A673 (cell line): ENCODE results near the gene KCNIP4. TPM values are rescaled to one million over a fixed set of nuclear protein-coding genes. Genes with fewer than 3 reads are reported as not detected.

Experiments used
- BruUV-seq: library from RNA; stranded (reverse); fragments of 400-500 nt; replicated peaks from 2 replicates; lab custom pipeline; 2021; lab: Mats Ljungman, UMichigan
- CTCF ChIA-PET: fragments of 300-600 bp; sonication (Branson Sonifier 250); formaldehyde crosslinking; loops from one replicate; lab custom pipeline; 2022; ENCODE audit warnings: antibody characterized with exemption; lab: Charles Lee
- POLR2A ChIA-PET: fragments of 300-600 bp; sonication (Branson Sonifier 250); formaldehyde crosslinking; loops from one replicate; lab custom pipeline; 2022; ENCODE audit warnings: antibody characterized with exemption; ENCODE audit not compliant: low non-redundant PET; lab: Charles Lee
- DNase-seq: peaks from one replicate; pipeline ENCODE4 v3.0.0-alpha.2; 2015; ENCODE audit warnings: low spot score
- H3K27ac ChIP-seq: fragments of 200-600 bp; sonication (generic); 2 replicates; pipeline ENCODE4 v1.5.1; 2016; ENCODE audit warnings: mixed run types, low read depth, mild to moderate bottlenecking, mixed read lengths, antibody characterized with exemption, low read length; ENCODE audit not compliant: poor library complexity, severe bottlenecking
- H3K27me3 ChIP-seq: fragments of 200-600 bp; sonication (generic); replicated peaks from 2 replicates; pipeline ENCODE4 v1.6.1; 2017; ENCODE audit warnings: mixed run types, low read depth, mild to moderate bottlenecking, mixed read lengths, antibody characterized with exemption, low read length; ENCODE audit not compliant: insufficient read depth, poor library complexity
- H3K36me3 ChIP-seq: fragments of 200-600 bp; sonication (generic); 2 replicates; pipeline ENCODE4 v1.6.1; 2016; ENCODE audit warnings: mixed run types, mild to moderate bottlenecking, mixed read lengths, antibody characterized with exemption, low read length; ENCODE audit not compliant: insufficient read depth, poor library complexity, severe bottlenecking
- H3K4me1 ChIP-seq: fragments of 200-600 bp; sonication (generic); 2 replicates; pipeline ENCODE4 v1.6.1; 2017; ENCODE audit warnings: mixed run types, mild to moderate bottlenecking, mixed read lengths, antibody characterized with exemption, low read length; ENCODE audit not compliant: insufficient read depth, poor library complexity, severe bottlenecking
- H3K4me3 ChIP-seq: fragments of 200-600 bp; sonication (generic); 2 replicates; pipeline ENCODE4 v1.5.1; 2016; ENCODE audit warnings: low read depth, mixed run types, mild to moderate bottlenecking, mixed read lengths, low read length; ENCODE audit not compliant: poor library complexity, severe bottlenecking
- H3K9me3 ChIP-seq: fragments of 200-600 bp; sonication (generic); 2 replicates; pipeline ENCODE4 v1.6.1; 2016; ENCODE audit warnings: mixed run types, low read depth, mild to moderate bottlenecking, mixed read lengths, antibody characterized with exemption, low read length; ENCODE audit not compliant: poor library complexity, severe bottlenecking
- CTCF ChIP-seq: fragments of 300-800, 200-600 bp; sonication (generic); conservative IDR thresholded peaks from 2 replicates; pipeline ENCODE4 v1.5.1; 2017; ENCODE audit warnings: low read depth, mild to moderate bottlenecking, antibody characterized with exemption, low read length, moderate library complexity, mixed read lengths
- EZH2 ChIP-seq: fragments of 200-600 bp; sonication (generic); IDR thresholded peaks from 2 replicates; pipeline ENCODE4 v1.6.1; 2017; ENCODE audit warnings: borderline replicate concordance, low read depth, mild to moderate bottlenecking, mixed read lengths, antibody characterized with exemption, low read length; ENCODE audit not compliant: poor library complexity, severe bottlenecking
- intact Hi-C: fragments of 100-400 bp; cut with micrococcal nuclease; formaldehyde crosslinking; loops from one replicate; pipeline ENCODE4 v1.10.0; 2022; ENCODE audit not compliant: unreplicated experiment
- total RNA-seq: library from RNA; stranded (reverse); gene quantifications from 2 replicates; pipeline ENCODE4 v1.2.3, GENCODE V29; 2021

Gene KCNIP4
- total RNA-seq, 1 experiment from 2014 or later: not detected

DNA sequence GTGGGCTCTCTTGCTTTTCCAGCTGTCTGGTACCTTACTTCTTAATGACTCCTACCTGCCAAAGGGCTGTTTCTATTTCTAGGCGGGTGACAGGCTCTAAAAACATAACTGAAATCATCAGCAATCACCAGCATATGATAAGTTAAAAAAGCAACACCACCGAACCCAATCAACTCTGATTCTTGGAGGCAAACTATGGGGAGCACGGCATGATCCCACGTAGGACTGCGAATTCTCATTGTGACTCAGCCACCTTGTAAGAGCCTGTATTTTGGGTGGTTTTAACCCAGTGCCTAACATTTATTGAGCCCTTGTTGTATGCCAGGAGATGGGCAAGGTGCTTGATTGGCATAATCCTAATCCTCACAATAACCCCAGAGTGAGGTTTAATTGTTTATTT, 1091.5 kb downstream of the KCNIP4 start:
- no peak for DNase-seq
- BruUV-seq: no TSS peak
- Histone ChIP-seq H3K9me3 (no peaks in the 10 kb centered on the region), H3K4me3 (no peak overlapping the region), H3K27ac (no peak overlapping the region), H3K27me3 (no peaks in the 10 kb centered on the region), H3K4me1 (no peaks in the 10 kb centered on the region), H3K36me3 (no peaks in the 10 kb centered on the region)
- TF ChIP-seq CTCF: no peak
- no peak for TF ChIP-seq EZH2
- intact Hi-C loops: no loop called here
- POLR2A ChIA-PET: no interaction called here
- CTCF ChIA-PET: no interaction called here

- Histone ChIP-seq H3K4me3 (no peak overlapping the region), H3K36me3 (no peaks in the 10 kb centered on the region), H3K9me3 (no peaks in the 10 kb centered on the region), H3K4me1 (peaks cover 3% of the 10 kb centered on the region), H3K27me3 (peaks cover 4% of the 10 kb centered on the region), H3K27ac (no peak overlapping the region)
- ChIA-PET POLR2A (no interaction called here), CTCF (no interaction called here)
- no peak for TF ChIP-seq EZH2
- intact Hi-C loops: no loop called here
- no TSS peak for BruUV-seq
- DNase-seq: no peak
These were observed 1101.3 kb downstream of the KCNIP4 start for GRCh38 chr4:20847124-20847747.

GRCh38 chr4:20844311-20844710, 1104.3 kb downstream of the KCNIP4 start:
- Histone ChIP-seq H3K9me3 (no peaks in the 10 kb centered on the region), H3K27me3 (peaks cover 4% of the 10 kb centered on the region), H3K4me3 (no peak overlapping the region), H3K4me1 (peaks cover 8% of the 10 kb centered on the region), H3K36me3 (no peaks in the 10 kb centered on the region), H3K27ac (no peak overlapping the region)
- ChIA-PET CTCF (no interaction called here), POLR2A (no interaction called here)
- DNase-seq: peak; percentile 71
- BruUV-seq: no TSS peak
- TF ChIP-seq CTCF: no peak
- no peak for TF ChIP-seq EZH2
- intact Hi-C loops: no loop called here

GRCh38 chr4:20840648-20841190, 1107.9 kb downstream of the KCNIP4 start:
- peak; percentile 11 for DNase-seq
- ChIA-PET CTCF (no interaction called here), POLR2A (interaction anchor here (0.5 kb wide), 1 partner anchor 377 kb away, joined by 9 read pairs; no protein-coding TSS in a partner anchor)
- Histone ChIP-seq H3K9me3 (no peaks in the 10 kb centered on the region), H3K27me3 (no peaks in the 10 kb centered on the region), H3K4me3 (no peak overlapping the region), H3K36me3 (no peaks in the 10 kb centered on the region), H3K27ac (no peak overlapping the region), H3K4me1 (peaks cover 8% of the 10 kb centered on the region)
- intact Hi-C loops: no loop called here
- no TSS peak for BruUV-seq
- no peak for TF ChIP-seq CTCF
